ENCODE results near the gene RFTN1. TPM values are rescaled to one million over a fixed set of nuclear protein-coding genes. Genes with fewer than 3 reads are reported as not detected.
A peak's percentile ranks its signal among the peaks of the same experiment; 100 is the strongest.

Gene RFTN1
- total RNA-seq, 4 donors from 2014 or later: 32.0 to 187 (median 47.6) TPM

DNA sequence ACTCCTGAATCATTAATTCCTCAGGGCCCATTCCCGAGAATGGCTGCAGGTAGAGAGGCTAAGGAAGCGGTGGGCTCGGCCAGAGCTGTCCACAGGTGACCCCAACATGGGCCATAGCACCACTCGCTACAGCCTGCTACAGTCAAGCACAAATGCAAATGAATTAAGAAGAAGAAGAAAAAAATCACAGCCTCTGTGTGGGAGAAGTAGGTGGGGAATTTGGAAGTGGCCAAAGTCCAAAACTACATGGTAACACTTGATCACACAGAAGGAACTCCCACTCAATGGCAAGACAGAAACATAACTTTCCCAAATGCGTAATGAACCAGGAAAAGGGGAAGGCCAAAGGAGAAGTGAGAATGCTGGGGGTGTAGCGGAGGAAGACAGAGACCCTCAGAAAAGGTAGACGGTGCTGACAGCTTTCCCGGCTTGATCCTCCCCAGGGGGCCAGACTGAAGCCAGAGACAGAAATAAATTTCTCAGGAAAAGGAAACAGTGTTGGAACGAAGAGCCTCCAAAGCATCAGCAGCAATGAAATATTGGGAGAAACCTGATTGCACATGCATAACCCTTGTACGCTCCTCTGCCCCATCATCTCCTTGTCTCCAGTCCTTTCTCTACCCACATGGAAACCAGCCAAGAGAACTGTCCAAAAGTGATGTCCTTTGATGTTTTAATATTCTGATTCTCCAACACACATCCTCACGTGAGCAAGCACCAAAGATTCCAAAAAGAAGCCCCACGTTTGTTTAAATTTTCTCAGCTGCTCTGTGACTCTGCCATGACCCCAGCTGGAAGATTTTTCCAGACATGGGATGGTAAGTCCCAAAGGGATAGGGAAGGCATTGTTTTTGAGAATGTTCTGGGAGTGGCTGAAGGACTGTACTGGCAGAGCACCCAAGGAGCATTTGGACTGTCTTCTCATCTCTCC lies 140.9 kb downstream of the RFTN1 start:
- TF ChIP-seq POLR2A (IDR thresholded peaks at IDR 0.05): no peak
- TF ChIP-seq, protein P1, sequence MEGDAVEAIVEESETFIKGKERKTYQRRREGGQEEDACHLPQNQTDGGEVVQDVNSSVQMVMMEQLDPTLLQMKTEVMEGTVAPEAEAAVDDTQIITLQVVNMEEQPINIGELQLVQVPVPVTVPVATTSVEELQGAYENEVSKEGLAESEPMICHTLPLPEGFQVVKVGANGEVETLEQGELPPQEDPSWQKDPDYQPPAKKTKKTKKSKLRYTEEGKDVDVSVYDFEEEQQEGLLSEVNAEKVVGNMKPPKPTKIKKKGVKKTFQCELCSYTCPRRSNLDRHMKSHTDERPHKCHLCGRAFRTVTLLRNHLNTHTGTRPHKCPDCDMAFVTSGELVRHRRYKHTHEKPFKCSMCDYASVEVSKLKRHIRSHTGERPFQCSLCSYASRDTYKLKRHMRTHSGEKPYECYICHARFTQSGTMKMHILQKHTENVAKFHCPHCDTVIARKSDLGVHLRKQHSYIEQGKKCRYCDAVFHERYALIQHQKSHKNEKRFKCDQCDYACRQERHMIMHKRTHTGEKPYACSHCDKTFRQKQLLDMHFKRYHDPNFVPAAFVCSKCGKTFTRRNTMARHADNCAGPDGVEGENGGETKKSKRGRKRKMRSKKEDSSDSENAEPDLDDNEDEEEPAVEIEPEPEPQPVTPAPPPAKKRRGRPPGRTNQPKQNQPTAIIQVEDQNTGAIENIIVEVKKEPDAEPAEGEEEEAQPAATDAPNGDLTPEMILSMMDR (IDR thresholded peaks at IDR 0.05): no peak
- Histone ChIP-seq H3K36me3 (no peaks in the 10 kb centered on the region), H3K9me3 (no peaks in the 10 kb centered on the region), H3K27me3 (no peaks in the 10 kb centered on the region), H3K27ac (peak overlapping the region; percentile 76 to 87), H3K4me1 (peaks cover 0 to 27% of the 10 kb centered on the region in 2 donors), H3K4me3 (no peak overlapping the region)
- peak; percentile 45 to 48 for DNase-seq
- intact Hi-C loops (cut with DNase I; ENCODE audit: low total_unique reads): no loop called here

DNA sequence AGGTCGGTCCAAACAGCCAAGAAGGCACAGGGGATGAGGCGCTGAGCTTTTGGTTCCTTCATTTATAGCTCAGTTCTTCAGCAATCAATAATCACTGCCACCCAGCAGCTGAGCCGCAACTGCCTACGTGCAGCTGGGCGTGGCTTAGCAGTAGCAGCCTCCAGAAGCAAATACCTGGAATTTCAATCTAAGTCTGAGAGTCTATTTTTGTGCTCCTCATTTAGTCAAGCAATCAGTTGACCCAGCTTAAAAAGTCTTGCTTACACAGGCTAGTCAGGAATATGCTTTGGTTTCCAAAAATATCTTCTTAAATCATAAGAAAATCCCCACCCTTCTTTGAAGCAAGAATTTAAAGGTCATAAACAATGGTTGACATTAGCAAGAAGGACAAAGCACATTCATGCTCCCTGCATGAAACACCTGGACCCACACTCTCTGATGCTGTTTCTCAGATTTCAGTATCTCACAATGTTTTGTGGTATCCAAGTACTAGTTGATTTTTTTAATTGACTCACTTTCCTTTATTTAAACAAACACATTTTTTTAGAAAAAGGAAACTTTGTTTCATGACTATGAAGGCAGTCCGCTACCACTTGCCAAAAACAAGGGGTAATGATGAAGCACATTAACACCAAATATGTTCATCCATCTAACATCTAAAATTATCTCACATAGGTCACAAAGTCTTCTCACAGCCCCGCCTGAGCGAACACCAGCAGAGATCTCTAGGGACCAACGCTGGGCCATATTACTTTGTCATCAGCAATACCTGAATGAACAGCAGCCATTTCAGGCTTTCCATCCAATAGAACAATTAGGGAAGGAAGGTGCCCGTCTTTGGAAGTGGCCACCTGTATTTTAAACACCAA lies 142.4 kb downstream of the RFTN1 start:
- Histone ChIP-seq H3K4me3 (no peak overlapping the region), H3K27me3 (no peaks in the 10 kb centered on the region), H3K27ac (peak overlapping the region; percentile 76 to 87), H3K9me3 (no peaks in the 10 kb centered on the region), H3K4me1 (peaks cover 0 to 33% of the 10 kb centered on the region in 2 donors), H3K36me3 (no peaks in the 10 kb centered on the region)
- intact Hi-C loops (cut with DNase I; ENCODE audit: low total_unique reads): no loop called here
- no peak for TF ChIP-seq POLR2A (IDR thresholded peaks at IDR 0.05)
- DNase-seq: peak in 1 of 2 donors; percentile 41

DNA sequence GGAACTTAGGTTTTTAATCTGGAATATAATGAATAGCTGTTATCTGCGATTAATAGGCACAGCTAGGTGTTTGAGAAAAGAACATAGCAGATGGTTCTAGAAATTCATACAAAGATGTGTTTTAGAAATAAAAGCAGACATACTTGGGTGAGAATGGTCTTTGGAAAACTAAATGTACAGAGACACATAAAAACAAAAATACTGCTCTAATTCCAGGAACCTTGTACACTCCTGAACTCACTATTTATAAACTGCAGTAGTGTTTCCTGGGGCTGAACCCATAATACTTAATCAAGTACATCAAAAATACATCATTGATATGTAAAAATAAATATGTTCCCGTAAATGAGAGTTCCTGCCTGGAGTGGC lies 143.0 kb downstream of the RFTN1 start:
- H3K27ac ChIP-seq: peak overlapping the region; percentile 76 to 87
- H3K27me3 ChIP-seq: no peaks in the 10 kb centered on the region
- no peaks in the 10 kb centered on the region for H3K36me3 ChIP-seq
- H3K9me3 ChIP-seq: no peaks in the 10 kb centered on the region
- no peak for DNase-seq
- TF ChIP-seq, protein P1 (IDR thresholded peaks at IDR 0.05): no peak
- TF ChIP-seq POLR2A (IDR thresholded peaks at IDR 0.05): no peak
- peaks cover 0 to 33% of the 10 kb centered on the region in 2 donors for H3K4me1 ChIP-seq
- intact Hi-C loops (cut with DNase I; ENCODE audit: low total_unique reads): no loop called here
- H3K4me3 ChIP-seq: no peak overlapping the region

DNA sequence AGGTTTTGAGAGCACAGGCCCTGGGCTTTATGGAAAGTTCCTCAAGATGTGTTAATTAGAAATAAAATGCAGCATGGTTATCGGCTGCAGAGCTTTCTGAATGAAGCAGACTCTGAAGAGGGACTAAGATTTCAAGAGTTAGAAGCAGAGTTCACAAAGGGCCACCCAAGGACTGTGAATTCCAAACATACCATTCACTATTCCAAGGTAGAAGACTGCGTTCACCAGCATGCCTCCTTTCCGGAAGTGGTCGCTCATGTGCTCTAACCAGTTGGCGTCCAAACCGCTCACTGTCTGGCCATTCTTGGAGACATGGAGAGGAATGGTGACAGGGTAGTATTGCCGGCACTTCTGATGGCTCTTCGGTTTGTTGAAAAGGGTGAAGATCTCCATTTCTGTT lies 143.6 kb downstream of the RFTN1 start:
- H3K36me3 ChIP-seq: no peaks in the 10 kb centered on the region
- no peak overlapping the region for H3K4me3 ChIP-seq
- DNase-seq: no peak
- H3K27me3 ChIP-seq: no peaks in the 10 kb centered on the region
- no peaks in the 10 kb centered on the region for H3K9me3 ChIP-seq
- intact Hi-C loops (cut with DNase I; ENCODE audit: low total_unique reads): no loop called here
- TF ChIP-seq, protein P1 (IDR thresholded peaks at IDR 0.05): no peak
- TF ChIP-seq POLR2A (IDR thresholded peaks at IDR 0.05): no peak
- peak overlapping the region; percentile 76 to 87 for H3K27ac ChIP-seq
- H3K4me1 ChIP-seq: peaks cover 0 to 33% of the 10 kb centered on the region in 2 donors

DNA sequence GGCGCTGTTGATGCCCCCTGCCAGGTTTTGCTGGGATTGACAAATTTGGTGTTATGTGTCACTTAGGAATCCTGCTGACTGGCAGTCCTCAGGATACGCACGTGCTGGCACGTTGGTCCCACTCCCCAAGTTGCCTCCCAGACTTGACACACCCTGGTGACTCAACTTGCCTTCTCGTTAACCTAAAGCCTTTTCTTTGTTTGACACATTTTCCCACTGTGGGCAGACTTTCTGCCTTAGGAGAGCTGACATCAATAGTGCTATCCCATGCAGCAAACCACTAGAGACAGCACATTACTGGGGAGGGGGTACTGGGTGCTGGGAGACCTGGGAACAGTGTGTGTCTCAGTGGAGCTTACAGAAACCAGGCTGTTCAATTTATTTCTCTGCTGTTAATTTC lies 144.2 kb downstream of the RFTN1 start:
- intact Hi-C loops (cut with DNase I; ENCODE audit: low total_unique reads): no loop called here
- no peak for DNase-seq
- H3K27ac ChIP-seq: peak overlapping the region in 1 of 2 donors; percentile 87
- H3K4me1 ChIP-seq: peaks cover 0 to 33% of the 10 kb centered on the region in 2 donors
- no peaks in the 10 kb centered on the region for H3K36me3 ChIP-seq
- H3K27me3 ChIP-seq: no peaks in the 10 kb centered on the region
- no peaks in the 10 kb centered on the region for H3K9me3 ChIP-seq
- TF ChIP-seq POLR2A (IDR thresholded peaks at IDR 0.05): no peak
- TF ChIP-seq, protein P1 (IDR thresholded peaks at IDR 0.05): no peak
- H3K4me3 ChIP-seq: no peak overlapping the region

Measured in uterus (tissue), 4 donors.